ENCODE measurements around the gene AKT3.
A peak's percentile ranks its signal among the peaks of the same experiment; 100 is the strongest.
"Not testable (repeated sequence)": the region's sequence is repeated elsewhere in the genome, so short reads cannot be mapped to it uniquely, and the experiment has no call there.

Gene AKT3

DNA sequence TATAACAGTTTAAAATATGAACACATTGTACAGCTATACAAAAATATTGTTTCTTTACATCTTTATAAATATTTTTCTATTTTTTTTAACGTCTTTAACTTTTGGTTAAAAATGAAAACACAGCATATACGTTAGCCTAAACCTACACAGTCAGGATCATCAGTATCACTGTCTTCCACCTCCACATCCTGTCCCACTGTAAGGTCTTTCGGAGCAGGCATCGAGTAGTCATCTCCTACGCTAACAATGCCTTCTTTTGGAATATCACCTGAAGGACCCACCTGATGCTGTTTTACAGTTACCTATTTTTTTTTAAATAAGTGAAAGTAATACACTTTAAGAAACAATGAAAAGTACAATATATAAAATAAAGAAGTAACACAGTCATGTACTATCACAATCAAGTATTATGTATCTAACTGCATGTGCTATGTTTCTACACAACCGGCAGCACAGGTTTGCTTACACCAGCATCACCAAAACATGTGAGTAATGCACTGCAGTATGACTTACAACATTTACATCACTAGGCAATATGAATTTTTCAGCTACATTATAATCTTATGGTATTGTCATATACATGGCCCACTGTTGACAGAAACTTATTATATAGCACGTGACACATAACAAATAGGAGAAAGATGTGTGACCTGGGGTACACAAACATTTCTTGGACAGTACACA lies 254.4 kb downstream of the AKT3 start:
- TF ChIP-seq, protein P1, sequence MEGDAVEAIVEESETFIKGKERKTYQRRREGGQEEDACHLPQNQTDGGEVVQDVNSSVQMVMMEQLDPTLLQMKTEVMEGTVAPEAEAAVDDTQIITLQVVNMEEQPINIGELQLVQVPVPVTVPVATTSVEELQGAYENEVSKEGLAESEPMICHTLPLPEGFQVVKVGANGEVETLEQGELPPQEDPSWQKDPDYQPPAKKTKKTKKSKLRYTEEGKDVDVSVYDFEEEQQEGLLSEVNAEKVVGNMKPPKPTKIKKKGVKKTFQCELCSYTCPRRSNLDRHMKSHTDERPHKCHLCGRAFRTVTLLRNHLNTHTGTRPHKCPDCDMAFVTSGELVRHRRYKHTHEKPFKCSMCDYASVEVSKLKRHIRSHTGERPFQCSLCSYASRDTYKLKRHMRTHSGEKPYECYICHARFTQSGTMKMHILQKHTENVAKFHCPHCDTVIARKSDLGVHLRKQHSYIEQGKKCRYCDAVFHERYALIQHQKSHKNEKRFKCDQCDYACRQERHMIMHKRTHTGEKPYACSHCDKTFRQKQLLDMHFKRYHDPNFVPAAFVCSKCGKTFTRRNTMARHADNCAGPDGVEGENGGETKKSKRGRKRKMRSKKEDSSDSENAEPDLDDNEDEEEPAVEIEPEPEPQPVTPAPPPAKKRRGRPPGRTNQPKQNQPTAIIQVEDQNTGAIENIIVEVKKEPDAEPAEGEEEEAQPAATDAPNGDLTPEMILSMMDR (IDR thresholded peaks at IDR 0.05; ENCODE audit: low read depth, low read length) = no peak
- DNase-seq (ENCODE audit: low read depth in 2 of 2) = peak; percentile 34 to 82
- no peak overlapping the region for H3K4me3 ChIP-seq (replicated peaks in 1 of 2; ENCODE audit: low read depth in 2 of 2, low read length in 2 of 2)

DNA sequence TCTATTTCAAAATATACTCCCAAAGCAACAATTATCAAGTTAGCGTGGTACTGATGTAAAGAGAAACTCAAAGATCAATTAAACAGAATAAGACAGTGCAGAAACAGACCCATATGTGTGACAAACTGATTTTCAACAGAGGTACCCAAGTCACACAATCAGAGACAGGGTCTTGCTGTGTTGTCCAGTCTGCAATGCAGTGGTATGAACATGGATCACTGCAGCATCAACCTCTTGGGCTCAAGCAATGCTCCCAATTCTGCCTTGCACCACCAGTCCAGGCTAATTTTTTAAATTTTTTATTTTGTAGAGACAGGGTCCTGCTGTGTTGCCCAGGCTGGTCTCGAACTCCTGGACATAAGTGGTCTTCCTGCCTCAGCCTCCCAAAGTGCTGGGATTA lies 255.6 kb downstream of the AKT3 start:
- no peak overlapping the region for H3K4me3 ChIP-seq (replicated peaks in 1 of 2; ENCODE audit: low read depth in 2 of 2, low read length in 2 of 2)
- DNase-seq (ENCODE audit: low read depth in 2 of 2) = no peak
- TF ChIP-seq, protein P1 (IDR thresholded peaks at IDR 0.05; ENCODE audit: low read depth, low read length) = no peak

DNA sequence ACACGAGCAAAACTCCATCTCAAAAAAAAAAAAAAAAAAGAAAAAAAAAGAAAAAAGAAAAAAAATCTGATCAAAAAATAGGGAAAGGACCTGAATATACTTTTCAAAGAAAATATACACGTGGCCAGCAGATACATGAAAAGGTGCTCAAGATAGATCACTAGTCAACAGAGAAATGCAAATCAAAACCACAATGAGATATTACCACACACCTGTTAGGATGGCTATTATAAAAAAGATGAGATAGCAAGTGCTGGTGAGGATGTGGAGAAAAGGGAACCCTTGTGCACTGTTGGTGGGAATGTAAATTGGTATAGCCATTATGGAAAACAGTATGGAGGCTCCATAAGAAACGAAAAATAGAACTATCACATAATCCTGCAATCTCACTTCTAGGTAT lies 260.8 kb downstream of the AKT3 start:
- not testable (repeated sequence) for DNase-seq (ENCODE audit: low read depth in 2 of 2); H3K4me3 ChIP-seq (replicated peaks in 1 of 2; ENCODE audit: low read depth in 2 of 2, low read length in 2 of 2)

DNA sequence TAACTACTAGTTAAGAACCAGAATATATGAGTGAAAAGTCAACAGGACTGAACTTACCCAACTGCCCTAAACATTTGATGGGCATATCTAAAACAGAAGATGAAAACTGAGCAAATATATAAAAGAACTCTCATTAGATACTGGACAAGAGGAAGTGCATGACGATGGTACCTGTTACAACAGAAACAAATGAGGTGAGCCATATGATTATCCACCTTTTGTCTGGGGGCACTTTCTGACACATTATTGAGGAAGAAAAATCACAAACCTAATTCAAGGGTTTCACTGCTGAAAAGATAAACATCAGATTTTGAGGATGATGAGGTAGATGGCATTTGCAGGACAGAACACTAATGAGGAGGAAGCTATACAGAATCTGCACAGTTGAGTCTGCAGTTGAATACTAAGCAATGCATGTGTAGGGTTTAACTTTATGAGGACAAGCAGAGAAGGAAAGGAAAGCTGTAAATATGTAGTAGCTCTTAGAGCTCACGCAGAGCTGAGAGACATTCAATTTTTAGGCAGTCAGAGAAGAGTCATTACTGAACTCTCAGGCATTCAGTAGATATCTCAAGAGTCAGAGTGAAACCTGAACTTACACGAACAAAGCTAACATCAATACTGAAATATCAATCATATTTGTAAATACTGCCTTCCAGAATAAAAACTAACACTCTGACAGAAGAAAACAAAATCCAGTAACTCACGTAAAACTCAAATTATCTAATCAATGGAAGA lies 262.1 kb downstream of the AKT3 start:
- no peak for DNase-seq (ENCODE audit: low read depth in 2 of 2)
- H3K4me3 ChIP-seq (replicated peaks in 1 of 2; ENCODE audit: low read depth in 2 of 2, low read length in 2 of 2) = no peak overlapping the region

GRCh38 chr1:243587285-243587684 lies 262.8 kb downstream of the AKT3 start:
- TF ChIP-seq, protein P1 (IDR thresholded peaks at IDR 0.05; ENCODE audit: low read depth, low read length) = no peak

More for the DNA sequence above, 262.1 kb downstream of the AKT3 start:
- TF ChIP-seq, protein P1 (IDR thresholded peaks at IDR 0.05; ENCODE audit: low read depth, low read length) = no peak

DNA sequence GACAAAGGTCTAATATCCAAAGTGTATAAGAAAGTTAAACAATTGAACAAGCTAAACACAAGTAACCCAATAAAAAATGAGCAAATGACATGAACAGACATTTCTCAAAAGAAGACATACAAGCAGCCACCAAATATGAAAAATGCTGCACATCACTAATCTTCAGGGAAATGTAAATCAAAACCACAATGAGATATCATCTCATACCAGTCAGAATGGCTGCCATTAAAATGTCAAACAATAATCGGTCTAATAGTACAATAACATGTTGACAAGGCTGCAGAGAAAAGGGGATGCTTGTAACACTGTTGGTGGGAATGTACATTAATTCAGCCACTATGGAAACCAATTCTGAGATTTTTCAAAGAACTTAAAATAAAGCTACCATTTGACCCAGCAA lies 264.1 kb downstream of the AKT3 start:
- TF ChIP-seq, protein P1 (IDR thresholded peaks at IDR 0.05; ENCODE audit: low read depth, low read length) = no peak
- DNase-seq (ENCODE audit: low read depth in 2 of 2) = no peak
- H3K4me3 ChIP-seq (replicated peaks in 1 of 2; ENCODE audit: low read depth in 2 of 2, low read length in 2 of 2) = no peak overlapping the region

More at GRCh38 chr1:243587285-243587684, 262.8 kb downstream of the AKT3 start:
- DNase-seq (ENCODE audit: low read depth in 2 of 2) = no peak
- no peak overlapping the region for H3K4me3 ChIP-seq (replicated peaks in 1 of 2; ENCODE audit: low read depth in 2 of 2, low read length in 2 of 2)

DNA sequence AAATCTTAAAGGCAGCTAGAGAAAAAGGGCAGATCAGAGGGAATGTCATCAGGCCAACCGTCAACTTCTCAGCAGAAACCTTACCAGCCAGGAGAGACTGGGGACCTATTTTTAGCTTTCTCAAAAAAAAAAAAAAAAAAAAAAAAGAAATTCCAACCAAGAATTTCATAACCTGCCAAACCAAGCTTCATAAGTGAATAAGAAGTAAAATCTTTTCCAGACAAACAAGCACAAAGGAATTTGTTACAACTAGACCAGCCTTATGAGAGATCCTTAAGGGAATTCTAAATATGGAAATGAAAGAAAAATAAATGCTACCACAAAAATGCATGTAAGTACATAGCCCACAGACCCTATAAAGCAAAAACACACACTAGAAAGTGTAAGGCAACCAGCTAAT lies 267.7 kb downstream of the AKT3 start:
- peak; percentile 41 to 85 for DNase-seq (ENCODE audit: low read depth in 2 of 2)
- H3K4me3 ChIP-seq (replicated peaks in 1 of 2; ENCODE audit: low read depth in 2 of 2, low read length in 2 of 2) = no peak overlapping the region
- TF ChIP-seq, protein P1 (IDR thresholded peaks at IDR 0.05; ENCODE audit: low read depth, low read length) = no peak
